GM19397 (cell line): ENCODE data around the gene RTBDN.
A peak's percentile ranks its signal among the peaks of the same experiment; 100 is the strongest.
"Not testable (repeated sequence)": the region's sequence is repeated elsewhere in the genome, so short reads cannot be mapped to it uniquely, and the experiment has no call there.

Source experiments
- ATAC-seq: cut with Tn5 transposase; IDR thresholded peaks from one replicate; pipeline ENCODE4 v1.9.1; 2021; ENCODE audit warnings: mild to moderate bottlenecking, moderate library complexity; ENCODE audit not compliant: unreplicated experiment

RTBDN gene

GRCh38 chr19:12825254-12826131 lies 8.9 kb downstream of the RTBDN start:
- no peak for ATAC-seq

- ATAC-seq = no peak
Measured at GRCh38 chr19:12821761-12822160, 12.6 kb downstream of the RTBDN start.

- not testable (repeated sequence) for ATAC-seq
Measured at GRCh38 chr19:12817810-12818209, 16.6 kb downstream of the RTBDN start.

DNA sequence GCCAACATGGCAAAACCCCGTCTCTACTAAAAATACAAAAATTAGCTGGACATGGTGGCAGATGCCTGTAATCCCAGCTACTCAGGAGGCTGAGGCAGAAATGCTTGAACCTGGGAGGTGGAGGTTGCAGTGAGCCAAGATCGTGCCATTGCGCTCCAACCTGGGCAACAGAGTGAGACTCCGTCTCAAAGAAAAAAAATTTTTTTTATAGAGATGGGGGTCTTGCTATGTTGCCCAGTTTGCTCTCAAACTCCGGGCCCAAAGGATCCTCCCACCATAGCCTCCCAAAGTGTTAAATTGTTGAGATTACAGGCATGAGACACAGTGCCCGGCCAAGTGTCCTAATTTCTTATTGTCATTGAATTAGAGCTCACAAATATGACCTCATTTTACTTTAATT lies 17.2 kb downstream of the RTBDN start:
- ATAC-seq = not testable (repeated sequence)

DNA sequence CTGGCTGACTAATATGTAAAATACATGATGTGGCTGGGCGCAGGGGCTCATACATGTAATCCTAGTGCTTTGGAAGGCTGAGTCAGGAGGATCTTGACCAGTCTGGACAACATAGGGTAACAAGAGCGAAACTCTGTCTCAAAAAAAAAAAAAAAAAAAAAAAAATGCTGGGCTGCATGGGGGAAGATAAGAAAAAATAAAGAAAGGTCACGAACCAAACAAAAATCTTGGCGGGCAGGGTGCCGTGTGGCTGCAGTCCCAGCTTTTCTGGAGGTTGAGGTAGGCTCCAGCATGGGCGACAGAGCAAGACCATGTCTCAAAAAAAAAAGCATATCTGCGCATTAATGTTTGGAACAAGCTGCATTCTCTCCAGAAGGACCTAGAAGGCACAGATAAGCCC lies 19.3 kb downstream of the RTBDN start:
- no peak for ATAC-seq

DNA sequence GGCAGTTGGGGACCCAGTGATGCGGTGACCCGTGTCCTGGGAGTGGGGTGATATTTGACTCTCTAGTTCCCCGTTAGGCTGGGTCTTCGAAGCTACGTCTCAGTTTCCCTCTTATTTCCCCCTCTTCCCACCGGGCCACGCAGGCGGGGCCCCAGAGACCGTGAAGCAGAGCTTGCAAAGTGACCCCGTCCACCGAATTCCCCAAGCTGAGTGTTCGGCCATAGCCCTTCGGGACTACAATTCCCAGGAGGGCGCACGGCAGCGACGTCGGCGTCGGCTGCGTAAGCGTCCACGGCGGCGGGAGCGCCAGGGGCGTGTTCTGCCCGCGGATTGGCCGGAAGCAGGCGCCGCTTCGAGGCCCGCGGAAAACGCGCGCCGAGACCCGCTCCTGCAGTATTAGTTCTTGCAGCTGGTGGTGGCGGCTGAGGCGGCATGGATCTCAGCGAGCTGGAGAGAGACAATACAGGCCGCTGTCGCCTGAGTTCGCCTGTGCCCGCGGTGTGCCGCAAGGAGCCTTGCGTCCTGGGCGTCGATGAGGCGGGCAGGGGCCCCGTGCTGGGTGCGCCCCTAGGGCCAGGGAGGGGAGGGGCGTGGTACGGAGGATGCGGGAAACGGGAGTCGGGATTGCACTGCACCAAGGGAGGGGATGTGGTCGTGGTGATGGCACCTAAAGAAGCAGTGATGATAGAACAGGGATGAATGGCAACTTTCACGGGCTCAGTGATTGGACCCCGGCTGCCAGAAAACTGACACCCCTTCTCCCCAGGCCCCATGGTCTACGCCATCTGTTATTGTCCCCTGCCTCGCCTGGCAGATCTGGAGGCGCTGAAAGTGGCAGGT lies 27.9 kb downstream of the RTBDN start, which contains the start of gene RNASEH2A:
Gene RNASEH2A (plus strand): TSS at position 343 of the 840 bp plus-strand sequence. CDS start 90 bp downstream, at position 433.
- peak; percentile 64 for ATAC-seq

GRCh38 chr19:12804051-12804450 lies 30.3 kb downstream of the RTBDN start:
- no peak for ATAC-seq

DNA sequence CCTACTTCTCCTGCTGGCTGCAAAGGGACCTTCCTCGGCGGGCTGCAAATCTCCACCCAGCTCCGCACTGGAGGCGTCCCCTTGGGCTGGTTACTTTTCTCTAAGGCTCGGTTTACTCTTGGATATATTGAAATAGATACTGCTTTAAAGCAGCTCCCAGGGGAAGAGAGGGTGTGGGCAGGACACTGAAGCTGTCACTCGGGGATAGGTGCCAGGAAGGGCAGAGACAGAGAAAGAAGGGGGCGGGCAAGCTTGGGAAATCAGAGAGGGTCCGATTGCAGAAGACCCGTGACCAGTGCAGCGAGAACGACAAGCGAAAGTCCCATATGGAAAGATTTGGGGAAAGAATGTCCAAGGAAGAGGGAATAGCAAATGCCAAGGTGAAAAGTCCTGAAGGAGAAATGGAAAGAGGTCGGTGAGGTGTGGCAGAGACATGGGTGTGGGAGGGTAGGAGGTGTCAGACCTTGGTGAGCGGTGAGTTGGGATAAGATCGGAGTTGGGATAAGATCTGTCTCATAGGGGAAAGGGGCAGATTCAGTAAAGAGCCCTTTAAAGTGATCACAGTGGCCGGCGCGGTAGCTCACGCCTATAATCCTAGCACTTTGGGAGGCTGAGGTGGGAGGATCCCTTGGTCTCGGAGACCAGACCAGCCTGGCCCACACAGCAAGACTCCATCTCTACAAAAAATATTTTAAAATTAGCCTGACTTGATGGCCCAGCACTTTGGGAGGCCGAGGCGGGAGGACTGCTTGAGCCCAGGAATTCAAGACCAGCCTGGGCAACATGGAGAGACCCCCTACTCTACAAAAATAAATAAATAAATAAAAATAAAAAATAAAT lies 31.9 kb downstream of the RTBDN start:
- no peak for ATAC-seq

DNA sequence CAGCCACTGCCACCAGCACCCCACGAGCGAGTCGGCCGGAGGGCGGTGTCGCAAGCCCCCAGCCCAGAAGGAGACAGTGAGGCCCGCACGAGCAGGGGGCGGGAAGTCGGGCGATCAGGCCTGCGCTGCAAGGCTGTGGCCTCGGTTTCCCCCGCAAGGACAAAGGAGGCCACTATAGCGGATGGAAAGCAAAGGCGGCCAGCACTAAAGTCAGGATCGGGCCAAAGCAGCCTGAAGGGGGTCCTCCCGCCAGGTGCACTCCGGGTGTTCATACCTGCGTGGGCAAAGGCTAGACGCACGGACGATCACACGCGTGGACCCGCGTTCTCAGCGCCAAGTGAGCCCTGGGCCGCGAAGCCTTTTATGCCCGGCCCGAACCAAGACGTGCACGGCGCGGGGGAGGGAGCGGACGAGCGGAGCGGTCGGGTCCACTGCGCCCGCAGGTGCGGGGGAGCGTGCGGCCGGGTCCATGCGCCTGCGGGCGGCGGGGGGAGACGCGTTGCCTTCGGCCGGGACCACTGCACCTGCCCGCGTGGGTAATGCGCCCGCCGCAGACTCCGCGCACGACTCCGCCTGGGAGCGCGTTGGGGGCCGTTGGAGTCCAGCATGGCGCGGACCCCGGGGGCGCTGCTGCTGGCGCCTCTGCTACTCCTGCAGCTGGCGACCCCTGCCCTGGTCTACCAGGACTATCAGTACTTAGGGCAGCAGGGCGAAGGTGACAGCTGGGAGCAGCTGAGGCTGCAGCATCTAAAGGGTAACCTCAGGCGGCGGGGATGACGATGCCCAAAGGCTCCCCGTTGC lies 32.7 kb downstream of the RTBDN start, which contains the start of the genes PRDX2 and THSD8:
Gene PRDX2 (minus strand): TSS at position 335 of the 801 bp plus-strand sequence. CDS start 539 bp downstream, outside the sequence.
Gene THSD8 (plus strand): TSS at position 604 of the 801 bp plus-strand sequence. CDS start 3 bp downstream, at position 607.
- peak; percentile 38 for ATAC-seq

GRCh38 chr19:12800923-12801465 lies 33.4 kb downstream of the RTBDN start:
- no peak for ATAC-seq

DNA sequence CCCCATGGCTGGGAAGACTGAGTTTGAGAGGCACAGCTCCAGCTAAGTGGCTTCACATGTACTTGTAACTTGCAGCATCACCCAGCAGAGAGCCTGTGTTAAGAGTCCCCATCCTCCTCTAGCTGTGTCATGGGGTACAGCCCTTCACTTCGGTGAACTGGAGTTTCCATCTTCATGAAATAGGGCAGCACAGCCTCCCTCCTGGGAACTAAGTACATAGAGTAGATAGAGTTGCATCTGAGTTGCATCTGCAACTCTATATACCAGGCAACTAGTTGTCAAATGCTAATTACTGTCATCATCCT lies 34.0 kb downstream of the RTBDN start:
- ATAC-seq = no peak

GRCh38 chr19:12799742-12800465 lies 34.5 kb downstream of the RTBDN start:
- ATAC-seq = no peak

DNA sequence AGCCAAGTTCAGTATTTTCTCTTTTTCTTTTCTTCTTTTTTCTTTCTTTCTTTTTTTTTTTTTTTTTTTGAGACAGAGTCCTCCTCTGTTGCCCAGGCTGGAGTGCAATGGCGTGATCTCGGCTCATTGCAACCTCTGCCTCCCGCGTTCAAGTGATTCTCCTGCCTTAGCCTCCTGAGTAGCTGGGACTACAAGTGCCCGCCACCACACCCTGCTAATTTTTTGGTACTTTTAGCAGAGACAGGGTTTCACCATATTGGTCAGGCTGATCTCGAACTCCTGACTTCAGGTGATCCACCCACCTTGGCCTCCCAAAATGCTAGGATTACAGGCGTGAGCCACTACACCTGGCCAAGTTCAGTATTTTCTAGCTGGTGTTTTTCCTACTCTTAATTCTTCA lies 36.8 kb downstream of the RTBDN start:
- not testable (repeated sequence) for ATAC-seq

GRCh38 chr19:12797141-12797587 lies 37.2 kb downstream of the RTBDN start:
- no peak for ATAC-seq

DNA sequence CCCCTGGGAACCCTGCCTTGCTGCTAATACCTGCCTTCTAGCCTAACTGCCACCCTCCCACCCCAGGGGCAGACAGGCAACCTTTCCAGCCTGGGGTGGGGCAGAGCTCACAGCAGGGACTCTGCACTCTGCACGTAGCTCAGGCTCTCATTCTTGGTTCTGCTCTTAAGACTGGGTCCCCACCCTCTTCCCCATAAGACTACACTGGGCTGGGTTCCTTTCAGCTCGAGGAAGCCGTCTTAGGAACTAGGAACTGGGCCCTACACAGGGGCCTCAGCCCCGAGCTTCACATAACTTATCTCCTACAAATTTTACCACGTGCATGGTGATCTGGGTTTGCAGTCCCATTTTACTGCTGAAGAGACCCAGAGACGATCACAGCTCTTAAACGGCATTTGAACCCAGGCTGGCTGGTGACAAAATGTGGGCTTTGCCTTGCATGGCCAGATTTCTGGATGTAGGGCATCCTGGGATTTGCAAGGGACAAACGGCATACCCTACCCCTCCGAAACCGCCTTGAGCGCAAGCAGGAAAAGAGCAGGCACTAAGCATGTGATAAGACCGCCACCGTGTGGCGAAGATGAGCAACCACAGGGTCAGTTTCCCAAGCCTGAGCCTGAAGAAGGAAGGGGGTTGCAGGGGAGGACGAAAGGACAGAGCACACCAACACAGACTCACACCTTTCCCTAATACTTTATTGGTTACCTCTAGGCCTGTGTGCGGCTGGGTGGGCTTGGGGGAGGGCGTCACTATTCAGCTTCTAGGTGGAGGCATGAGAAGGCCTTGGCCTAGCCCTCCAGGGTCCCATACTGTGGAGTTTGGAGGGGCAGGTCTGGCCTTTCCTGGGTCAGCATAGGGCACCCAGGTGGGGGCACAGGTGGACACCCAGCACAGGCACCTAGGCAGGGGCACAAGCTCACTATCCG lies 38.0 kb downstream of the RTBDN start:
- ATAC-seq = no peak

- ATAC-seq = no peak
Measured at GRCh38 chr19:12794971-12795381, 39.4 kb downstream of the RTBDN start.

- no peak for ATAC-seq
Measured at GRCh38 chr19:12794196-12794941, 40.0 kb downstream of the RTBDN start.
